ENCODE data around the gene CSPG4.
"Not testable (repeated sequence)": the region's sequence is repeated elsewhere in the genome, so short reads cannot be mapped to it uniquely, and the experiment has no call there.

The CSPG4 gene

DNA sequence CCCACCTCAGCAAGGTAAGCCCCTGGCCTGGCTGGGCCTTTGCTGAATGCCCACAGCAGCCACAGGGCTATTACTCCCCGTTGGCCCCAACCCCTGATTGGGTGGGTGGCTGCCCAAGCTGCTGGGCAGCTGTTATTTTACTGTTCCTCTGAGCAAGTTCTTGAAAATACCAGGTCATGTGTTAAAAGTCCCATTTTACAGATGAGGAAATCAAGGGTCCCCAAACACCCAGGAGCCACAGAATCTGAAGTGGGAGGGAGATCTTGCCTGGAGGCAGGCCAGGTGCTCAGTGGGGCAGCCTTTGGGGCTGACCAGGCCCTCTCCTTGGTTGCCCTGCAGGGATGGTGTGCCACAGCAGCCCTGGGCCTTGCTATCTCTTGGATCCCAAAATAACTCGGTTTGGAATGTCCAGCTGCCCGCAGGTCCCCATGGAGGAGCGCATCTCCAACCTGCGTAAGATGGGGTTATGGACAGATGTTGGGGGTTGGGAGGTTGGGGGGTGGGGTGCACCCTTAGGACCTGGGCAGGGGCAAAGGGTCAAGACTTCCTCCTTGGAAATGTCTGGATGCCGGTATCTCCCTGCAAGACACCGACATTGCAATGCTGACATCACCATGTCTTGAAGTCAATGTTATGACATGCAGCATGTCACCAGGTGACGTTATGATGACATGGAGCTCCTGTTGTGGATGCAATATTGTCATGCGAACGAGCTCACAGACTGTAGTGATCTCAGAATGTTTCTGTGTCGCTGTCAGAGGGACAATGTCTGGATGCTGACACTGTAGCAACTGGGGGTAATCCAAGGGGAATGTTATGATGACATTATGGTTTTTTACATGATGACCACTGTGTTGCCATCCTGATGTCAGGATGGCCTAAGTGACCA is 13.3 kb upstream of the CSPG4 start:
- DNase-seq (ENCODE audit: insufficient read length, low spot score) (no peak), FAIRE-seq (no peak)

GRCh38 chr15:75725006-75725718 is 12.5 kb upstream of the CSPG4 start:
- DNase-seq (ENCODE audit: insufficient read length, low spot score) (no peak), FAIRE-seq (no peak)

- DNase-seq (ENCODE audit: insufficient read length, low spot score): peak; percentile 57
- no peak for FAIRE-seq
These were observed 11.4 kb upstream of the CSPG4 start for GRCh38 chr15:75723847-75724660.

DNA sequence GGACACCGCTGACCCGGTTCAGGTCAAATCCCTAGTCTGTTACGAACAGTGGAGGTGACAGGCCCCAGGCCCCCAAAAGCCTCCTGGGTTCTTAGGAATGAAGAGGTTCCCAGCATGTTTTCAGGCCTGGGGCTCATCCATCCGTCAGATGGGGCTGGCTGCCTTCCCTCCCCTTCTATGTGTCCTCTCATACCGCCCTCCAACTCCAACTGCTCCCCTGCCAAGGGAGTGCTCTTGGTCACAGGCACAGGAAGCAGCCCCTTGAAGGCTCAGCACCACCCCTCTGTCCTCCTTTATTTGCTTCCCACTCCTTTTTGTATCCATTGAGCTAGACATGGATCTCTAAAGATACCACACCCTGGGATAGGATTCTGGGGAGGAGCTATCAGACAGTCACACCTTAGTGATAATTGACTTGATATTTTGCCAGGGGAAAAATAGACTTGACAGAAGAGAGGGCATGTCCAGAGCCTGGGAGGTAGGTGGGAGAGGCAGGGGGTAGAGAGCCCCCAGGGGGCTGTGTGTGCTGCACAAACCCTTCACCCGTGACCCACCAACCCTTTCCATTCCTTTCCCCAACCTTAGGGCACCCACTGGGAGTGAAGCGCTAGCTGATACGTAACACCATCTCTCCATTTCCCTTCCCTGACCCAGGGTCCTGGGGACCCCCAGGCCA is 10.7 kb upstream of the CSPG4 start:
- FAIRE-seq: no peak
- no peak for DNase-seq (ENCODE audit: insufficient read length, low spot score)

DNA sequence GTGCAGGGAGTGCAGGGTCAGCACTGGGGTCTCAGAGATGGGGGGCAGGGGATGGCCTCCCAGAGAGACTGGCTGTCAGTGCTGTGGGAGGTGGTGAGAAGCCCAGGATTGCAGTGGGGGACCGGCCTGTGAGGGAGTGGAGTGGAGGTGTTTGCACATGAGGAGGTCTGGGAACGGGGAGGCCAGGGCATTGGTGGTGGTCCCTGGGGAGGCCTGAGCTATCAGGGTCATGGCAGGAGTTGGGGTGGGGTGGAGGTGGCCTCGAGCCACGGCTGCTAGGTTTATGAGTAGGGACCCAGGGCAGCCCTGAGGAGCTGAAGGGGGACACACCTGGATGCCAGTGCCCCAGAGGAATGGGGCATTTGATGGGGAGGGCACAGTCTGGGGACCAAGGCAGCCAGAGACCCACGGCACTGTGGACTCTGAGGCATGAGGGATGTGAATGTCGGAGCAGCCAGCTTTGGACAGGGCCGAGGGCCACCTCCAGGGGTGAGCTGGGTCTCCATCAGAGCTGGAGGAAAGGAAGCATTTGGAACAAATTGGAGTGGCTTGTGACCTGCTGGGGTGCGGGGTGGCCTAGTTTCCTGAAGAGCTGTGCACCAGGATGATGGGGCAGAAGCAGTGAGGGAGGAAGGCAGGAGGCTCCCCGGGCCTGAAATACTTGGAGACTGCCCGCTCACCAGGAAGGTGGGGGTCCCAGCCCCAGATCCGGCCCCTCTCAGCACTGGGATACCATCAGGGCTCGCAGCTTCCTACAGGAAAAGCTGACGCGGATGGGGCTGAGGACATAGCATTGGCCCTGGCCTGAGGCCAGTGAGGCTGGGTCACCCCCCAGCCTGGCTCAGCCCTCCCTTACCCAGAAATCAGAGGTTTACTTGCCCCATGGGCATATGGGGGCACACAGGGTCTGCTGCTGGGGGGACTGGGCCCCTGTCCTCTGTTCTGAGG is 9.5 kb upstream of the CSPG4 start:
- no peak for DNase-seq (ENCODE audit: insufficient read length, low spot score)

GRCh38 chr15:75721480-75721922 is 8.9 kb upstream of the CSPG4 start:
- DNase-seq (ENCODE audit: insufficient read length, low spot score): no peak
- no peak for FAIRE-seq

More for the DNA sequence above, 9.5 kb upstream of the CSPG4 start:
- no peak for FAIRE-seq

DNA sequence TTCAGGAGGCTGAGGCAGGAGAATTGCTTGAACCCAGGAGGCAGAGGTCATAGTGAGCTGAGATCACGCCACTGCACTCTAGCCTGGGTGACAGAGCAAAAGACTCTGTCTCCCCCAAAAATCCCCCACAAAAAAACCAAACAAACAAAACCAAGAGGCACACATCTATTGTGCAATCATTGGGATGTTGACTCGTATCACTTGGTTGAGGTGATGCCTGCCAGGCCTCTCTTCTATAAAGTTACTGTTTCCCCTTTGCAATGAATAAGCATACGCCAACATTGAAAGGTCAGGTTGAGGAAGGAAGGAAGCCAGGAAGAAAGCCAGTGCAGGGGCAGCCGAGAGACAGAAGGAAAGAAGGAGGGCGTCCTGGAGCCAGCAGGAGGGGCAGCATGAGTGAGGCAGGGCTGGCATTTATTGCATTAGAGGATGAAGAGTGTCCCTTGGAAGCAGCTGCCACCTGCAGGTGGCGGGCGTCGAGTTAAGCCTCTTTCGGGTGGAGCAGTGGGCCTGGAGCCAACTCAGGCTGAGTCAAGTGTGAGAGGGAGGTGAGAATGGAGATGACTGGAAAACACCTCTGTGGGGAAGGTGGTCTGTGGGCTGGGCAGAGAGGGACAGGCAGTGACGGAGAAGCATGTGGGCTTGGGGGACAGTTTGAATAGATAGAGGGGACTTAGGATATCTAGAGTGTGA is 8.3 kb upstream of the CSPG4 start:
- FAIRE-seq: peak; percentile 4

GRCh38 chr15:75720297-75720696 is 7.6 kb upstream of the CSPG4 start:
- FAIRE-seq: no peak
- no peak for DNase-seq (ENCODE audit: insufficient read length, low spot score)

More for the DNA sequence above, 8.3 kb upstream of the CSPG4 start:
- peak; percentile 55 for DNase-seq (ENCODE audit: insufficient read length, low spot score)

DNA sequence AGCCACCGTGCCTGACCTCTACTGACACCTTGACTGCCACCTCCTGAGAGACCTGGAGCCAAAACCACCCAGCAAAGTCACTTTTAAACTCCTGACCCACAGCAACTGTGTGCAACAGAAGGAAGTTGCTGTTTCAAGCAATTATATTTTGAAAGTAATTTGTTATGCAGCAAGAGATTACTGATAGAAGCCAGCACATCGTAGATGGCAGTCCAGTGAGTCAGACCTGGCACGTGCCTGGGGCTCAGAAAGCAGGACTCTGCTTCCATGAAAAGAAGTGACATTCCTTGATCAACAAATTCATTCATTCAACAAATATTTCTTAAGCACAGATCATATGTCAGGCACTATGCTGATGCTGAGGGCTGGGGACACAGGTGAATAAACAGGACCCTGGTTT is 5.7 kb upstream of the CSPG4 start:
- DNase-seq (ENCODE audit: insufficient read length, low spot score) (peak; percentile 60), FAIRE-seq (peak; percentile 69)

DNA sequence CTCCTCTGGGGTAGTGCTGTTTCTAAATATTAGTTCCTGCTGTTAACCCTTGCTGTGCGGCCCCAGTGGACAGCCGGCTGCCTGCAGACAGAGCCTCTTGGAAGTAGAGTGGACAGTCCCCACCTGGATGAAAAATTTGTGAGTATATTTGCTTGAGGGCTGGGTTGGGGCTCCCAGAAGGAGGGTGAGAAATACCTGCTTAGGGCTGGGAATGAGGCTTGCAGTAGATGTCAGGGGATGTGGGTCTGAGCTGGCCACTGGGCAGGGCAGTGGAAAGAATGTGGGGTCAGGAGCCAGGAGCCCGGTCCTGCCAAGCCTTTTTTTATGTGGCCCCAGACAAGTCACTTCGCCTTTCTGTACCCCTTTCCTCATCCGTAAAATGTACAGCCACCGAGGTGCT is 4.4 kb upstream of the CSPG4 start:
- not testable (repeated sequence) for FAIRE-seq

GRCh38 chr15:75716249-75716950 is 3.8 kb upstream of the CSPG4 start:
- peak; percentile 69 for FAIRE-seq
- DNase-seq (ENCODE audit: insufficient read length, low spot score): not testable (repeated sequence)

More for the DNA sequence above, 4.4 kb upstream of the CSPG4 start:
- not testable (repeated sequence) for DNase-seq (ENCODE audit: insufficient read length, low spot score)

DNA sequence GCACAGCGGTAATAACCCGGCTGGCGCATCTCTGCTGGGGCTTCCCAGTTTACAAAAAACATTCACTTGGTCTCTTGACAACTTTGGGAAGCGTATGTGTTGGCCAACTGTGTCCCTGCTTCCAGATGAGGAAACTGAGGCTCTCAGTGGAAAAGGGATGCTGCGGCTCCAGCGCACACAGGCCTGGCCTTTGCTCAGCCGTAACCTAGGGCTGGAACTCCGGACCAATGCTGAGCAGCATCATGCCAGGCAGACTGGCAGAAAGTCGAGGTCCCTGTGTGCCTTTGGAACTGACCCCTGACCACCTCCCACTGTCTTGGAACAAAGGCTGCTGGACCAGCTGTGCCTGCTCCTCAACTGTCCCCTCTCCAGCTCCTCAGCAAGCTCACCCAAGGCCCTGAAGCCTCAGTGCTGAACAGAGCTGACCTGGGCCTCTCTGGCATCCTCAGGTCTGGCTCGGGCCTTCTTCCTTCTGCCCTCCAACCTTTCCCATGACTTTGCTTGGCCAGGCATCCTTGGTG is 2.7 kb upstream of the CSPG4 start:
- DNase-seq (ENCODE audit: insufficient read length, low spot score); FAIRE-seq: not testable (repeated sequence)

DNA sequence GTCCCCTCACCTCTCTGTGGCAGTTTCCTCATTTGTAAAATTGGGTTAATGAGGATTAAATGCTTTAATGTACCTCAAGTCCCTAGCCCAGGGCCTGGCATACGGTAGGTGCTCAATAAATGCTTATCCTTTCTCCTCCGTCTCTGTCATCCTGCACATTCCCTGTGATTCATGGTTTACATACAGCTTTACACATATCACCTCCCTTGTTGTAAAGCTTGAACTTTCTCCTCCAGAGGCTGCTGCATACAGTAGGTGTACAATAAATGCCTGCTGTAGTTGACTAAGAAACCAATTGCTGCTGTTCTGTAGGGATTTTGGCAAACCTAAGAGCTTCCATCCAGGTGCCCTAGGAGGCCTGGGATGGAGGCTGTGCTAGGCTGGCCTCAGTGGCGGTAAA is 1.5 kb upstream of the CSPG4 start:
- FAIRE-seq (no peak), DNase-seq (ENCODE audit: insufficient read length, low spot score) (no peak)

- no peak for DNase-seq (ENCODE audit: insufficient read length, low spot score)
- FAIRE-seq: no peak
These were observed 769 bp upstream of the CSPG4 start for GRCh38 chr15:75713338-75713895.

DNA sequence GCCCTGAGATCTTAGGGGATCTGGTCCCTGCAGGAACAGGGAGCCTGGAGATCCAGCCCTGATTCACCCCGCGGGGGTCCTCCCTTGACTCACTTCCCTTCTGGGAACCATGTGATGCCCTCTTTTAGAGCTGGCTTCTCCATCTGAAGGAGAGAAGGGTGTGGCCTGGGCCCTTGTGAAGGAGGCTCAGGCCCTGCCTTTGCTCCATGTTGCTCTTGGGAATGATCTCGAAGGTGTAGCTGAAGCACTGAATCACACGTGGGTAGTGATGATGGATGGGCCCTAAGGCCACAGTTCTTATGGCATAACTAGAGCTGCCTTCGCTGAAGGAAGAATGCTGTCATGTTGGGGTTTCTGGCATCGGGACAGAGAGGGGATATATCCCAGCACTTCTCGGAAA is 1.2 kb downstream of the CSPG4 start:
- peak; percentile 90 for FAIRE-seq
- DNase-seq (ENCODE audit: insufficient read length, low spot score): not testable (repeated sequence)

DNA sequence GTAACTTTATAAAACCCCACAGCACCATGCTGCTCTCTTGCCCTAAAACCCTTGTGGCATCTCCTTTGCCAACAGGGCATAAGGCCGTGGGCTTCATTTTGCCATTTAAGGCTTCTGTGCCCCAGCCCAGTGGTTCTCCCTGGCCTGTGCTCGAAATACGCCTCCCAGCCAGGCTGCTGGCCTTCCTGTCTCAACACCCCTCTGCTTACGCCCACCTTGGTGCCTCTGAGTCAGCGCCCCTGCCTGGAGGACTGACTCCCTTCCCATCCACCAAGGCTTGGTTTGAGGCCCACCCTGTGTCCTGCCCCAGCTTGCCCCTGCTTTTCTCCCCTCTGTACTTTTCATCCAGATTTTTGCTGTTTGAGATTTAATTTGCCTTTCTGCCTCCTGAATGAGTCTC is 1.8 kb downstream of the CSPG4 start:
- DNase-seq (ENCODE audit: insufficient read length, low spot score): not testable (repeated sequence)
- FAIRE-seq: peak; percentile 28

DNA sequence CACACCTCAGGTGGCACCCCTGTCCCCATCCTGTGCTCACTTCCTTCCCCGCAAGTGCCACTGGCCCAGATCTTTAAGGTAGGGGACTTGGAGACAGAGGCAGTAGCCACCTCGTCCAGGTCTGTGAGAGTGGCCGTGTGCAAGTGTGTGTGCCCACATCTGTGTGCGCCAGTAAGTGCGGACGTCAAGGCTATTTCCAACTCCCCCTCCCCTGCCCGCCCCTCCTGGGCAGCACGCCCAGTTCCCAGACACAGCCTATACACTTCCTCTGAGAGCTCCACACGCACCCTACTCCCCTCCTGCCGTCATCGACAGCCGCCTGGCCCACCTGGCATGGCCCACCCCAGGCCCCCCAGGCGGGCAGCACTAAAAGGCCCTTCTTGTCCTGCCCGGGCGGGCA is 3.2 kb downstream of the CSPG4 start:
- DNase-seq (ENCODE audit: insufficient read length, low spot score); FAIRE-seq: not testable (repeated sequence)

DNA sequence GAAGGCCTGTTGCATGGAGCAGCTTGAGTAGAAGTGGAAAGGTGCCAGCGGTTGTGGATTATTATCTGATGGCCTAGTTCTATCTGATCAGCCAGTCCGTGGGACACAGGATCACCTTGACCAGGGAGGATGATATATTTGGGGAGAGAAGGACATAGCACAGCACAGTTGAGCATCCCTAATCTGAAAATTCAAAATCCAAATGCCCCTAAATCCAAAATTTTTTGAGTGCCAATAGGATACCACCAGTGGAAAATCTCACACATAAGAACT is 6.0 kb downstream of the CSPG4 start:
- FAIRE-seq (no peak), DNase-seq (ENCODE audit: insufficient read length, low spot score) (no peak)

All from HTR-8/SVneo (cell line).